DOHH2 (cell line): Measurements from ENCODE around the gene TICRR.

Source experiments
- H3F3A ChIP-seq: fragments of 200-600 bp; sonication (generic), shearing (Covaris generic); 2 replicates; pipeline ENCODE4 v1.6.0; 2016; ENCODE audit warnings: antibody characterized with exemption, mild to moderate bottlenecking; ENCODE audit not compliant: control insufficient read depth, insufficient read depth
- H3K27ac ChIP-seq: fragments of 200-600 bp; sonication (generic); 2 replicates; pipeline ENCODE4 v1.5.1; 2014; ENCODE audit warnings: low read depth, mild to moderate bottlenecking, low read length, moderate library complexity
- H3K27me3 ChIP-seq: fragments of 200-600 bp; sonication (generic); 2 replicates; pipeline ENCODE4 v1.6.1; 2014; ENCODE audit warnings: mild to moderate bottlenecking, low read length, mixed read lengths; ENCODE audit not compliant: control insufficient read depth
- H3K36me3 ChIP-seq: fragments of 200-600 bp; sonication (generic); 2 replicates; pipeline ENCODE4 v1.6.1; 2014; ENCODE audit warnings: mild to moderate bottlenecking, low read length, moderate library complexity, mixed read lengths; ENCODE audit not compliant: control insufficient read depth
- H3K4me1 ChIP-seq: fragments of 200-600 bp; sonication (generic); 2 replicates; pipeline ENCODE4 v1.6.1; 2014; ENCODE audit warnings: mild to moderate bottlenecking, low read length, mixed read lengths; ENCODE audit not compliant: control insufficient read depth
- H3K4me2 ChIP-seq: fragments of 200-600 bp; sonication (generic); 2 replicates; pipeline ENCODE4 v1.6.0; 2014; ENCODE audit warnings: mild to moderate bottlenecking, low read length, moderate library complexity
- H3K4me3 ChIP-seq: fragments of 200-600 bp; sonication (generic); 2 replicates; pipeline ENCODE4 v1.5.1; 2014; ENCODE audit warnings: mild to moderate bottlenecking, low read length, mixed read lengths
- H3K79me2 ChIP-seq: fragments of 200-600 bp; sonication (generic); 2 replicates; pipeline ENCODE4 v1.6.1; 2014; ENCODE audit warnings: mild to moderate bottlenecking, low read length, mixed read lengths; ENCODE audit not compliant: control insufficient read depth
- H3K9me2 ChIP-seq: fragments of 200-600 bp; sonication (generic); replicated peaks from 2 replicates; pipeline ENCODE4 v1.6.1; 2014; ENCODE audit warnings: mild to moderate bottlenecking, low read length, mixed read lengths; ENCODE audit not compliant: control insufficient read depth
- H3K9me3 ChIP-seq: fragments of 200-600 bp; sonication (generic); 2 replicates; pipeline ENCODE4 v1.6.1; 2014; ENCODE audit warnings: antibody characterized with exemption, low read length, mixed read lengths; ENCODE audit not compliant: control insufficient read depth, insufficient read depth
- H4K20me1 ChIP-seq: fragments of 200-600 bp; sonication (generic); 2 replicates; pipeline ENCODE4 v1.6.0; 2014; ENCODE audit warnings: low read depth, mild to moderate bottlenecking, antibody characterized with exemption, low read length, moderate library complexity; ENCODE audit not compliant: control insufficient read depth, insufficient read depth
- EZH2phosphoT487 ChIP-seq: fragments of 200-600 bp; sonication (generic); IDR thresholded peaks from 2 replicates; pipeline ENCODE4 v1.6.1; 2017; ENCODE audit warnings: borderline replicate concordance, mild to moderate bottlenecking, antibody characterized with exemption, low read length, moderate library complexity, mixed read lengths
- TF ChIP-seq, protein P1 (sequence below): fragments of 200-600 bp; sonication (generic); IDR thresholded peaks from one replicate; pipeline ENCODE4 v1.5.1; 2014; ENCODE audit warnings: antibody characterized with exemption, mild to moderate bottlenecking, low read depth, low read length; ENCODE audit not compliant: poor library complexity, severe bottlenecking

Gene TICRR

DNA sequence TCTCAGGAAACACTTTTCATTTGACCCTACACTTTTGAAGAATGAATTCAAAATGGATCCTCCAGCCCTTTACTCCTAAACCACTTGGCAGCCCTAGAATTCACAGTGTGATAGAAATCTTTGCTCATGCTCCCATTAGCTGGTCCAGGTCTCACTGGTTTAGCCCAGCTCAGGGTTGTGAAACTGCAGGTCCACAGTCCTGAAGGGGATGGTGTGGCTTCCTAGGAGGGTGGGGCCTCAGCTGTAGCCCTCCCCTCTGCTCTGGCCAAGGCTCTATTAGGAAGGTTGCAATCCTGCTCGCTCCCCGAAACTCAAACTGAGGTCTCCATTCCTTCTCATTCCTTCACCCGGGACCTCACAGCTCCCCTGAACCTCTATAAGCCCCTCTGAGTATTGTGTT, 21.6 kb upstream of the TICRR start:
- H3F3A ChIP-seq, result no peaks in the 10 kb centered on the region
- no peaks in the 10 kb centered on the region for H4K20me1 ChIP-seq
- no peaks in the 10 kb centered on the region for H3K4me1 ChIP-seq
- no peak overlapping the region for H3K4me3 ChIP-seq
- no peak overlapping the region for H3K4me2 ChIP-seq
- no peak overlapping the region for H3K27ac ChIP-seq
- no peaks in the 10 kb centered on the region for H3K9me3 ChIP-seq
- H3K36me3 ChIP-seq, result no peaks in the 10 kb centered on the region
- H3K9me2 ChIP-seq, result no peaks in the 10 kb centered on the region
- no peaks in the 10 kb centered on the region for H3K79me2 ChIP-seq
- no peaks in the 10 kb centered on the region for H3K27me3 ChIP-seq
- TF ChIP-seq, protein P1, sequence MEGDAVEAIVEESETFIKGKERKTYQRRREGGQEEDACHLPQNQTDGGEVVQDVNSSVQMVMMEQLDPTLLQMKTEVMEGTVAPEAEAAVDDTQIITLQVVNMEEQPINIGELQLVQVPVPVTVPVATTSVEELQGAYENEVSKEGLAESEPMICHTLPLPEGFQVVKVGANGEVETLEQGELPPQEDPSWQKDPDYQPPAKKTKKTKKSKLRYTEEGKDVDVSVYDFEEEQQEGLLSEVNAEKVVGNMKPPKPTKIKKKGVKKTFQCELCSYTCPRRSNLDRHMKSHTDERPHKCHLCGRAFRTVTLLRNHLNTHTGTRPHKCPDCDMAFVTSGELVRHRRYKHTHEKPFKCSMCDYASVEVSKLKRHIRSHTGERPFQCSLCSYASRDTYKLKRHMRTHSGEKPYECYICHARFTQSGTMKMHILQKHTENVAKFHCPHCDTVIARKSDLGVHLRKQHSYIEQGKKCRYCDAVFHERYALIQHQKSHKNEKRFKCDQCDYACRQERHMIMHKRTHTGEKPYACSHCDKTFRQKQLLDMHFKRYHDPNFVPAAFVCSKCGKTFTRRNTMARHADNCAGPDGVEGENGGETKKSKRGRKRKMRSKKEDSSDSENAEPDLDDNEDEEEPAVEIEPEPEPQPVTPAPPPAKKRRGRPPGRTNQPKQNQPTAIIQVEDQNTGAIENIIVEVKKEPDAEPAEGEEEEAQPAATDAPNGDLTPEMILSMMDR, result no peak
- TF ChIP-seq EZH2phosphoT487, result no peak

DNA sequence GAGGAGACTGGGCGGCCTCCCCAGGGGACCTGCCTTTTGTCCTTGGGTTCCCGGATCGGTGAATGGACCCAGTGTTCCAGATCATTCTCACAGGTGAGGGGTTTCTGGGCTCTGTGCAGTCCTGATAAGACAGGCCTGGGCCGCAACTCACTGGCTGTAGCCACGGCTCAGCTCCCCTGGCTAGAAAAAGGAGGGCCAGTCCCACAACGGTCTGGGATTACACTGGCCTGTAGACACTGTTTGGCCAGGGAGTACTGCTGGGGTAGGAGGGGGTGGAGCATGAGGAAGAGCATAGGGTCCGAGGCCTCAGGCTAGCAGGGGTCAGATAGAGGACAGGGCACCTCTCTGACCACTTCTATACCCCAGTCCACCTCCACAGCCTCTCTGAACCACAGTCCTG, 21.0 kb upstream of the TICRR start:
- H3K9me2 ChIP-seq, result no peaks in the 10 kb centered on the region
- no peak overlapping the region for H3K4me2 ChIP-seq
- H3K27me3 ChIP-seq, result no peaks in the 10 kb centered on the region

DNA sequence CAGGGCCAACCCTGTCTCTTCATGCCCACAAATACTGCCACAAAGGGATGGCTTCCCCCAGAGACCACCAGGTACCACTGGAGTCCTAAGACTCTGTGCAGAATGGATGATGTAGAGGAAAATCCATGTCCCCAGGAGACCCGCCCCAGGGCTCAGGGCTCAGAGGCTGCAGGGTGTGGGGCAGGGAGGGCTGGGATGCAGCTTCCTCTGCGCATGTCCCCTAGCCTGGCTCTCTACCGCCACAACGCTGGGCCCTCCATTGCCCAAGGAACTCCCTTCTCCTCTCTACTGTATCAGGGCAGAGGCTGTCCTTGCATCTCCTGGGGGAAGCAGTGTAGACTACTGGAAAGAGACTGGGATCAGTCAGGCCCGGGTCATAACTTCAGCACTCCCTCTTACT, 19.5 kb upstream of the TICRR start:
- H4K20me1 ChIP-seq, result no peaks in the 10 kb centered on the region

More for the DNA sequence above, 21.0 kb upstream of the TICRR start:
- no peaks in the 10 kb centered on the region for H4K20me1 ChIP-seq
- no peak overlapping the region for H3K4me3 ChIP-seq
- H3K9me3 ChIP-seq, result no peaks in the 10 kb centered on the region
- no peak overlapping the region for H3K27ac ChIP-seq
- H3K4me1 ChIP-seq, result no peaks in the 10 kb centered on the region
- no peaks in the 10 kb centered on the region for H3F3A ChIP-seq
- no peaks in the 10 kb centered on the region for H3K36me3 ChIP-seq
- no peak for TF ChIP-seq EZH2phosphoT487
- TF ChIP-seq, protein P1, result no peak
- H3K79me2 ChIP-seq, result no peaks in the 10 kb centered on the region

More for the DNA sequence above, 19.5 kb upstream of the TICRR start:
- no peaks in the 10 kb centered on the region for H3F3A ChIP-seq
- no peak overlapping the region for H3K27ac ChIP-seq
- no peaks in the 10 kb centered on the region for H3K9me2 ChIP-seq
- no peak overlapping the region for H3K4me2 ChIP-seq
- H3K9me3 ChIP-seq, result no peaks in the 10 kb centered on the region
- TF ChIP-seq, protein P1, result no peak
- no peak for TF ChIP-seq EZH2phosphoT487
- H3K79me2 ChIP-seq, result no peaks in the 10 kb centered on the region
- H3K4me3 ChIP-seq, result no peak overlapping the region
- H3K4me1 ChIP-seq, result no peaks in the 10 kb centered on the region
- no peaks in the 10 kb centered on the region; the same call in 1 of the 2 replicates for H3K27me3 ChIP-seq
- H3K36me3 ChIP-seq, result no peaks in the 10 kb centered on the region
